ENCODE results near the gene DHCR7.

The DHCR7 gene

GRCh38 chr11:71388637-71389235 lies 59.5 kb downstream of the DHCR7 start:
- no peaks in the 10 kb centered on the region for H3K36me3 ChIP-seq
- no peaks in the 10 kb centered on the region for H3K9me3 ChIP-seq
- H3K4me1 ChIP-seq (ENCODE audit: control insufficient read depth in 1 of 2, insufficient read depth in 1 of 2, low read depth in 1 of 2, low read length in 1 of 2): no peaks in the 10 kb centered on the region
- peaks cover 20% of the 10 kb centered on the region for H3K27me3 ChIP-seq
- no peak overlapping the region for H3K27ac ChIP-seq
- no peak for TF ChIP-seq CTCF (IDR thresholded peaks at IDR 0.05)
- no peak overlapping the region for H3K4me3 ChIP-seq (ENCODE audit: low read depth in 1 of 2, low read length in 1 of 2)

GRCh38 chr11:71387784-71388636 lies 60.2 kb downstream of the DHCR7 start:
- H3K36me3 ChIP-seq: no peaks in the 10 kb centered on the region
- no peak for TF ChIP-seq CTCF (IDR thresholded peaks at IDR 0.05)
- H3K27me3 ChIP-seq: peaks cover 23% of the 10 kb centered on the region
- no peak overlapping the region for H3K4me3 ChIP-seq (ENCODE audit: low read depth in 1 of 2, low read length in 1 of 2)
- no peaks in the 10 kb centered on the region for H3K9me3 ChIP-seq
- H3K27ac ChIP-seq: no peak overlapping the region
- no peaks in the 10 kb centered on the region for H3K4me1 ChIP-seq (ENCODE audit: control insufficient read depth in 1 of 2, insufficient read depth in 1 of 2, low read depth in 1 of 2, low read length in 1 of 2)

- Histone ChIP-seq H3K36me3 (no peaks in the 10 kb centered on the region), H3K27ac (no peak overlapping the region), H3K9me3 (no peaks in the 10 kb centered on the region), H3K27me3 (peaks cover 20% of the 10 kb centered on the region), H3K4me1 (ENCODE audit: control insufficient read depth in 1 of 2, insufficient read depth in 1 of 2, low read depth in 1 of 2, low read length in 1 of 2) (no peaks in the 10 kb centered on the region), H3K4me3 (ENCODE audit: low read depth in 1 of 2, low read length in 1 of 2) (no peak overlapping the region)
- no peak for TF ChIP-seq CTCF (IDR thresholded peaks at IDR 0.05)
Measured at GRCh38 chr11:71387200-71387599, 61.0 kb downstream of the DHCR7 start.

GRCh38 chr11:71386202-71386601 lies 62.0 kb downstream of the DHCR7 start:
- Histone ChIP-seq H3K4me3 (ENCODE audit: low read depth in 1 of 2, low read length in 1 of 2) (no peak overlapping the region), H3K36me3 (no peaks in the 10 kb centered on the region), H3K4me1 (ENCODE audit: control insufficient read depth in 1 of 2, insufficient read depth in 1 of 2, low read depth in 1 of 2, low read length in 1 of 2) (no peaks in the 10 kb centered on the region), H3K27ac (no peak overlapping the region), H3K27me3 (peaks cover 10% of the 10 kb centered on the region), H3K9me3 (no peaks in the 10 kb centered on the region)
- TF ChIP-seq CTCF (IDR thresholded peaks at IDR 0.05): no peak

GRCh38 chr11:71385091-71385490 lies 63.1 kb downstream of the DHCR7 start:
- no peaks in the 10 kb centered on the region for H3K4me1 ChIP-seq (ENCODE audit: control insufficient read depth in 1 of 2, insufficient read depth in 1 of 2, low read depth in 1 of 2, low read length in 1 of 2)
- H3K9me3 ChIP-seq: no peaks in the 10 kb centered on the region
- H3K4me3 ChIP-seq (ENCODE audit: low read depth in 1 of 2, low read length in 1 of 2): no peak overlapping the region
- H3K27ac ChIP-seq: no peak overlapping the region
- peaks cover 8% of the 10 kb centered on the region for H3K27me3 ChIP-seq
- H3K36me3 ChIP-seq: no peaks in the 10 kb centered on the region
- TF ChIP-seq CTCF (IDR thresholded peaks at IDR 0.05): no peak

Data from neutrophil (primary cell).